Peyer's patch (tissue), 4 donors: Measurements from ENCODE around the gene HPS1. TPM values are rescaled to one million over a fixed set of nuclear protein-coding genes. Genes with fewer than 3 reads are reported as not detected.
A peak's percentile ranks its signal among the peaks of the same experiment; 100 is the strongest.

Experiments
- DNase-seq, 3 donors: peaks; one replicate each; pipeline ENCODE4 v3.0.0-alpha.2; 2017 to 2019
- H3K27ac ChIP-seq, 4 donors: fragments of 200-600 bp; sonication (generic); one replicate each; pipeline ENCODE4 v1.5.1; 2016 to 2019
- H3K27me3 ChIP-seq, 2 donors: fragments of 200-600 bp; sonication (generic); one replicate each; pipeline ENCODE4 v1.5.1; 2019
- H3K36me3 ChIP-seq, 3 donors: fragments of 200-600 bp; sonication (generic); one replicate each; pipeline ENCODE4 v1.5.1; 2016 to 2019
- H3K4me1 ChIP-seq, 4 donors: fragments of 200-600 bp; sonication (generic); one replicate each; pipeline ENCODE4 v1.5.1; 2016 to 2019
- H3K4me3 ChIP-seq, 4 donors: fragments of 200-600 bp; sonication (generic); 1 replicate in 3 of 4; 2 replicates in 1 of 4; pipeline ENCODE4 v1.5.1; 2016 to 2019; ENCODE audit warnings: mild to moderate bottlenecking in 1 of 4
- H3K9me3 ChIP-seq, 4 donors: fragments of 200-600 bp; sonication (generic); one replicate each; pipeline ENCODE4 v1.5.1; 2016 to 2019; ENCODE audit warnings: mild to moderate bottlenecking in 1 of 4
- CTCF ChIP-seq, 6 experiments: fragments of 450-650 bp in 4 of 6; fragments of 200-600 bp in 2 of 6; sonication (generic) in 1 of 6; IDR thresholded peaks; one replicate each; pipeline ENCODE4 v1.5.1; 2017 to 2019; ENCODE audit warnings: antibody characterized with exemption in 6 of 6, mild to moderate bottlenecking in 3 of 6, moderate library complexity in 1 of 6
- POLR2A ChIP-seq, 2 donors: fragments of 450-650 bp; IDR thresholded peaks; one replicate each; pipeline ENCODE4 v1.5.1; 2017; ENCODE audit warnings: antibody characterized with exemption in 2 of 2, mild to moderate bottlenecking in 2 of 2, moderate library complexity in 2 of 2
- total RNA-seq, 4 donors: library from RNA; depleted of rRNA; stranded (reverse); fragments of >200 nt; gene quantifications; one replicate each; pipeline ENCODE4 v1.1.0, GENCODE V29; 2016

HPS1 gene
- total RNA-seq, 4 donors from 2014 or later: 109 to 221 (median 136) TPM

DNA sequence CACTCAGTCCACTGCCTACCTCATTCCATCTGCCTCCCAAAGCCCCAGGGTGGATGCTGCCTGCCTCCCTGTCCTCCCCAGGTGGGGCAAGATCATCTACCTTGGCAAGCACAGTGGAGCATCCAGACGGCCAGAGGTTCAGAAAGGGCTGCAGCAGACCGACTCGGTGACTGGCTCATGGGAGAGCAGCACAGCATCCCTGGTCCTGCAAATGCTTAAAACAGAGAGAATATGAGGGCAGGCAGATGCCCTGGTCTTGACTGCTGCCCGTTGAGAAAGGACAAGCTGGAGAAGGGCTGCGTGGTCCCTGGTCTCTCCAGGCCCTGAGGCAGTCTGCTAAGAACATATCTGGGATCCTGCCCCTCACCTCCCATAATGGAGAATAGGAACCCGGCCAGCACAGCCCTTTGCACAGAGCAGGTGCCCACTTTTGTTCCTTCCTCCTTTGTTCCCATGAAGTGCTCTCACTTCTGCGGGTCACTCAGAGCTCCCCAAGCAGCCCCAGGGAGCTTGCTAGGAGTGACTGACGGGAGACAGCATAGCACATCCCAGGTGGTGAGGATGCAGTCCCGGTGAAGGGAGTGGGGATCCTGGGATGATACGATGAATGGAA is 1.4 kb downstream of the HPS1 start:
- no peak for DNase-seq
- peak overlapping the region in 2 of 4 donors; percentile 81 to 90 for H3K4me3 ChIP-seq
- no peaks in the 10 kb centered on the region for H3K27me3 ChIP-seq
- TF ChIP-seq CTCF (IDR thresholded peaks at IDR 0.05): no peak
- TF ChIP-seq POLR2A (IDR thresholded peaks at IDR 0.05): no peak
- peaks cover 0 to 37% (median 0%) of the 10 kb centered on the region in 3 donors for H3K36me3 ChIP-seq
- H3K9me3 ChIP-seq: no peaks in the 10 kb centered on the region
- peak overlapping the region; percentile 88 to 92 (median 91) for H3K27ac ChIP-seq
- H3K4me1 ChIP-seq: peaks cover 0 to 14% (median 4%) of the 10 kb centered on the region in 4 donors

- no peak for TF ChIP-seq POLR2A (IDR thresholded peaks at IDR 0.05)
- no peak for TF ChIP-seq CTCF (IDR thresholded peaks at IDR 0.05)
- Histone ChIP-seq H3K9me3 (no peaks in the 10 kb centered on the region), H3K4me1 (peaks cover 0 to 14% (median 4%) of the 10 kb centered on the region in 4 donors), H3K4me3 (no peak overlapping the region), H3K27ac (no peak overlapping the region), H3K36me3 (peaks cover 0 to 46% (median 0%) of the 10 kb centered on the region in 3 donors), H3K27me3 (no peaks in the 10 kb centered on the region)
- no peak for DNase-seq
These were observed 2.3 kb downstream of the HPS1 start for GRCh38 chr10:98444314-98445006.

DNA sequence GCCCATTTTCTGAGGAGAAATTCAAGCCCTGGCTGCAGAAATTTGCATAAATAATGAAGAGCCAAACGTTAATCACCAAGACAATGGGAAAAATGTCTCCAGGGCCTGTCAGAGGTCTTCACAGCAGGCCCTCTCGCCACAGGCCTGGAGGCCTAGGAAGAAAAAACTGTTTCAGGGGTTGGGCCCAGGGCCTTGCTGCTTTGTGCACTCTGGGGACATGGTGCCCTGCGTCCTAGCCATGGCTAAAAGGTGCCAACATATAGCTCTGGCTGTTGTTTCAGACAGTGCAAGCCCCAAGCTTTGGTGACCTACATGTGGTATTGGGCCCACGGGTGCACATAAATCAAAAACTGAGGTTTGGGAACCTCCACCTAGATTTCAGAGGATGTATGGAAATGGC is 8.0 kb downstream of the HPS1 start:
- Histone ChIP-seq H3K27me3 (no peaks in the 10 kb centered on the region), H3K27ac (no peak overlapping the region), H3K36me3 (peaks cover 0 to 73% (median 0%) of the 10 kb centered on the region in 3 donors), H3K4me3 (no peak overlapping the region), H3K4me1 (no peaks in the 10 kb centered on the region), H3K9me3 (no peaks in the 10 kb centered on the region)
- TF ChIP-seq CTCF (IDR thresholded peaks at IDR 0.05) (no peak), POLR2A (IDR thresholded peaks at IDR 0.05) (no peak)
- no peak for DNase-seq

DNA sequence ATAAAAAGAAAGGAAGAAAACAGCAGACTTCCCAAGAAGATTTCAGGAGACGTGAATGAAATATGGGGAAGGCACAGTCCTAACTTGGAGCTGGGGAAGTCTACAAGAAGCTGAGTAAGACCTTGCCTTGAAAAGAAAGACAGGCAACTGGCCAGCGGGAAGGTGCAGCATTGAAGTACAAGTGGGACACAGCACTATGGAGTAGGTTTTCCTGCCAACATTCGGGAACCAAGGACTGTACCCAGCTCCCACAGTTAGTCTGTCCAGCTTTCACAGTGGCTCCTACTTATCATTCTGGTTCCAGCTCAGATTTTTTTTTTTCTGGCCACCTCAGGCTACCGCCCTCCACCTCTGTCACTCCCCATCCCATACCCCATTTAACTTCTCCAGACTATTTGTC is 10.0 kb downstream of the HPS1 start:
- Histone ChIP-seq H3K36me3 (peaks cover 0 to 75% (median 0%) of the 10 kb centered on the region in 3 donors), H3K4me3 (no peak overlapping the region), H3K27me3 (no peaks in the 10 kb centered on the region), H3K4me1 (no peaks in the 10 kb centered on the region), H3K27ac (no peak overlapping the region), H3K9me3 (no peaks in the 10 kb centered on the region)
- no peak for TF ChIP-seq CTCF (IDR thresholded peaks at IDR 0.05)
- TF ChIP-seq POLR2A (IDR thresholded peaks at IDR 0.05): no peak
- DNase-seq: no peak

GRCh38 chr10:98435178-98435577 is 11.6 kb downstream of the HPS1 start:
- H3K27me3 ChIP-seq: no peaks in the 10 kb centered on the region
- H3K4me1 ChIP-seq: no peaks in the 10 kb centered on the region
- TF ChIP-seq POLR2A (IDR thresholded peaks at IDR 0.05) (no peak), CTCF (IDR thresholded peaks at IDR 0.05) (no peak)
- H3K4me3 ChIP-seq: no peak overlapping the region
- DNase-seq: no peak
- H3K36me3 ChIP-seq: peaks cover 0 to 81% (median 0%) of the 10 kb centered on the region in 3 donors
- H3K27ac ChIP-seq: no peak overlapping the region
- H3K9me3 ChIP-seq: no peaks in the 10 kb centered on the region
